OCI-LY7 (cell line): ENCODE measurements around the gene FAM181A. TPM values are rescaled to one million over a fixed set of nuclear protein-coding genes. Genes with fewer than 3 reads are reported as not detected.

Experiments used
- BruUV-seq: library from RNA; stranded (reverse); fragments of 400-500 nt; replicated peaks from 2 replicates; lab custom pipeline; 2021; lab: Mats Ljungman, UMichigan
- CTCF ChIA-PET: fragments of 300-600 bp; sonication (Branson Sonifier 250); formaldehyde crosslinking; loops from one replicate; lab custom pipeline; 2022; ENCODE audit warnings: antibody characterized with exemption; ENCODE audit not compliant: unreplicated experiment; lab: Charles Lee
- POLR2A ChIA-PET: fragments of 300-600 bp; sonication (Branson Sonifier 250); formaldehyde crosslinking; loops from one replicate; lab custom pipeline; 2022; ENCODE audit warnings: antibody characterized with exemption; lab: Charles Lee
- DNase-seq: peaks from one replicate; pipeline ENCODE4 v3.0.0-alpha.2; 2015; ENCODE audit warnings: low spot score
- H2AFZ ChIP-seq: fragments of 200-600 bp; sonication (generic), shearing (Covaris generic); 2 replicates; pipeline ENCODE4 v1.6.1; 2014; ENCODE audit warnings: mild to moderate bottlenecking, antibody characterized with exemption, low read length, moderate library complexity
- H3K27ac ChIP-seq: fragments of 200-600 bp; sonication (generic); 2 replicates; pipeline ENCODE4 v1.5.1; 2014; ENCODE audit warnings: mixed run types, low read depth, mild to moderate bottlenecking, moderate library complexity, low read length, inconsistent platforms; ENCODE audit not compliant: poor library complexity, severe bottlenecking
- H3K36me3 ChIP-seq: fragments of 200-600 bp; sonication (generic); 2 replicates; pipeline ENCODE4 v1.6.1; 2014; ENCODE audit warnings: mild to moderate bottlenecking, antibody characterized with exemption, low read length, moderate library complexity, mixed read lengths; ENCODE audit not compliant: insufficient read depth
- H3K4me1 ChIP-seq: fragments of 200-600 bp; sonication (generic); 2 replicates; pipeline ENCODE4 v1.5.1; 2014; ENCODE audit warnings: mild to moderate bottlenecking, low read length; ENCODE audit not compliant: insufficient read depth, poor library complexity, severe bottlenecking
- H3K4me2 ChIP-seq: fragments of 200-600 bp; sonication (generic); 2 replicates; pipeline ENCODE4 v1.6.1; 2014; ENCODE audit warnings: mild to moderate bottlenecking, low read length
- H3K4me3 ChIP-seq: fragments of 200-600 bp; sonication (generic); 2 replicates; pipeline ENCODE4 v1.5.1; 2014; ENCODE audit warnings: mild to moderate bottlenecking, low read depth, low read length; ENCODE audit not compliant: poor library complexity, severe bottlenecking
- H3K79me2 ChIP-seq: fragments of 200-600 bp; sonication (generic); 2 replicates; pipeline ENCODE4 v1.6.1; 2016; ENCODE audit warnings: low read depth, mild to moderate bottlenecking, low read length, moderate library complexity, mixed read lengths; ENCODE audit not compliant: insufficient read depth
- H3K9me2 ChIP-seq: fragments of 200-600 bp; sonication (generic); 2 replicates; pipeline ENCODE4 v1.6.1; 2016; ENCODE audit warnings: mild to moderate bottlenecking, low read length, mixed read lengths; ENCODE audit not compliant: insufficient read depth
- H3K9me3 ChIP-seq: fragments of 200-600 bp; sonication (generic); 2 replicates; pipeline ENCODE4 v1.6.1; 2014; ENCODE audit warnings: mild to moderate bottlenecking, mixed run types, low read length, mixed read lengths
- H4K20me1 ChIP-seq: fragments of 200-600 bp; sonication (generic); 2 replicates; pipeline ENCODE4 v1.6.1; 2014; ENCODE audit warnings: mild to moderate bottlenecking, antibody characterized with exemption, low read length, moderate library complexity, mixed read lengths; ENCODE audit not compliant: insufficient read depth
- EZH2phosphoT487 ChIP-seq: fragments of 200-600 bp; sonication (generic); IDR thresholded peaks from 2 replicates; pipeline ENCODE4 v1.6.1; 2018; ENCODE audit warnings: low read depth, borderline replicate concordance, mild to moderate bottlenecking, mixed run types, antibody characterized with exemption, low read length, moderate library complexity, mixed read lengths
- intact Hi-C: fragments of 100-400 bp; cut with micrococcal nuclease; formaldehyde crosslinking; loops from one replicate; pipeline ENCODE4 v1.10.0; 2022; ENCODE audit not compliant: unreplicated experiment
- total RNA-seq, 2 experiments: library from RNA; depleted of rRNA in 1 of 2; stranded (reverse); fragments of >200 nt in 1 of 2; shearing (Covaris generic) in 1 of 2; gene quantifications; 2 replicates each; pipeline ENCODE4 v1.2.3, GENCODE V29; 2014 to 2022
- TF ChIP-seq, protein P1 (sequence below): fragments of 200-600 bp; sonication (generic); conservative IDR thresholded peaks from 2 replicates; pipeline ENCODE4 v1.5.1; 2014; ENCODE audit warnings: mild to moderate bottlenecking, antibody characterized with exemption, low read length, moderate library complexity, mixed read lengths

FAM181A gene
- total RNA-seq, 2 experiments from 2014 or later = not detected

DNA sequence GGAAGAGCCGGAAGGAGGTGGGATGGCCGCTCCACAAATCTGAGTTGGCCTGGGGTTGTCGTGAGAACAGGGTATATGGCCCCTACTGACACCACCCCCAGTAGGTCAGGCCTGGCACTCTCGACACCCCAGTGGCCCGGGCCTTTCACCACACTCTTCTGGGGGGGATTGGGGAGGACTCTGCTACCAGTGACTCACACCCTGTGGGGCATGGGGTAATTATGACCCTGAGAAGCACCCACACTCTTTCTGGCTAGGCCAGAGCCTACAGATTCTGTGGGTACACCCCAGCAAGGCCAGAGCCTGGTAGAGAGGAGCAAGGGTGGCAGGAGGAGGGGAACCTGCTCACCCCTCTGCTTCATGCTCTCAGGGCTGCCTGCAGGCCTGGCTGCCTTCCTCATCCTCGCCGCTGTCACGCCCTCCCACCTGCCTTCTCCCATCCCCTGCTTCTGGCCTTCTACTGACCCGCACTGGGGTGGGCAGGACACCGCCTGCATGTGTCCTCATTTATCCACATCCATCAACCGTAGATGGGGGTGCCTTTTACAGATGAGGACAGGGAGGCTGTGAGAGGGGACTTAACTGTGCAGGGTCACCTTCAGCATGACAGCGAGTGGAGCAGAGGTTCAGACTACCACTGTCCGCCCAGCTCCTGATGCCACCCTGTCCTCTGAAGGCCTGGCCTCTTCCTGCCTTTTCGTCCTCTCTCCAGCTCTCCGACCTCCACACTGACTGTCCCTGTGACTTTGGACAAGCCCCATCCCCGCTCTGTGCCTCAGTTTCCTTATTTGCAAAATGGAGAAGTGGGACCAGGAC lies 30.8 kb downstream of the FAM181A start:
- no peaks in the 10 kb centered on the region; the same call in 1 of the 2 replicates for H3K79me2 ChIP-seq
- peaks cover 2% of the 10 kb centered on the region; the same call in 1 of the 2 replicates for H3K36me3 ChIP-seq
- H3K4me2 ChIP-seq = peak overlapping the region; percentile 95
- no peaks in the 10 kb centered on the region for H3K9me2 ChIP-seq
- CTCF ChIA-PET = interaction anchor here (0.5 to 1.2 kb wide), 2 partner anchors 12 to 13 kb away, joined by 3 read pairs; no protein-coding TSS in a partner anchor
- POLR2A ChIA-PET = interaction anchor here (0.7 to 6.3 kb wide), 6 partner anchors 10 to 1215 kb away, joined by 3 to 70 read pairs (median 10); partner anchors contain the start of genes ASB2, DDX24 and IFI27L1
- intact Hi-C loops = loop anchor here (10.0 kb wide), 2 partner anchors 1197 to 1707 kb away; partner anchors contain the start of gene DICER1
- no TSS peak for BruUV-seq
- no peaks in the 10 kb centered on the region for H3K9me3 ChIP-seq
- no peak for DNase-seq
- peaks cover 100% of the 10 kb centered on the region for H3K4me1 ChIP-seq
- H2AFZ ChIP-seq = no peak overlapping the region
- no peak overlapping the region for H3K4me3 ChIP-seq
- peak overlapping the region; percentile 92 for H3K27ac ChIP-seq
- H4K20me1 ChIP-seq = no peaks in the 10 kb centered on the region
- no peak for TF ChIP-seq EZH2phosphoT487
- TF ChIP-seq, protein P1, sequence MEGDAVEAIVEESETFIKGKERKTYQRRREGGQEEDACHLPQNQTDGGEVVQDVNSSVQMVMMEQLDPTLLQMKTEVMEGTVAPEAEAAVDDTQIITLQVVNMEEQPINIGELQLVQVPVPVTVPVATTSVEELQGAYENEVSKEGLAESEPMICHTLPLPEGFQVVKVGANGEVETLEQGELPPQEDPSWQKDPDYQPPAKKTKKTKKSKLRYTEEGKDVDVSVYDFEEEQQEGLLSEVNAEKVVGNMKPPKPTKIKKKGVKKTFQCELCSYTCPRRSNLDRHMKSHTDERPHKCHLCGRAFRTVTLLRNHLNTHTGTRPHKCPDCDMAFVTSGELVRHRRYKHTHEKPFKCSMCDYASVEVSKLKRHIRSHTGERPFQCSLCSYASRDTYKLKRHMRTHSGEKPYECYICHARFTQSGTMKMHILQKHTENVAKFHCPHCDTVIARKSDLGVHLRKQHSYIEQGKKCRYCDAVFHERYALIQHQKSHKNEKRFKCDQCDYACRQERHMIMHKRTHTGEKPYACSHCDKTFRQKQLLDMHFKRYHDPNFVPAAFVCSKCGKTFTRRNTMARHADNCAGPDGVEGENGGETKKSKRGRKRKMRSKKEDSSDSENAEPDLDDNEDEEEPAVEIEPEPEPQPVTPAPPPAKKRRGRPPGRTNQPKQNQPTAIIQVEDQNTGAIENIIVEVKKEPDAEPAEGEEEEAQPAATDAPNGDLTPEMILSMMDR = no peak

DNA sequence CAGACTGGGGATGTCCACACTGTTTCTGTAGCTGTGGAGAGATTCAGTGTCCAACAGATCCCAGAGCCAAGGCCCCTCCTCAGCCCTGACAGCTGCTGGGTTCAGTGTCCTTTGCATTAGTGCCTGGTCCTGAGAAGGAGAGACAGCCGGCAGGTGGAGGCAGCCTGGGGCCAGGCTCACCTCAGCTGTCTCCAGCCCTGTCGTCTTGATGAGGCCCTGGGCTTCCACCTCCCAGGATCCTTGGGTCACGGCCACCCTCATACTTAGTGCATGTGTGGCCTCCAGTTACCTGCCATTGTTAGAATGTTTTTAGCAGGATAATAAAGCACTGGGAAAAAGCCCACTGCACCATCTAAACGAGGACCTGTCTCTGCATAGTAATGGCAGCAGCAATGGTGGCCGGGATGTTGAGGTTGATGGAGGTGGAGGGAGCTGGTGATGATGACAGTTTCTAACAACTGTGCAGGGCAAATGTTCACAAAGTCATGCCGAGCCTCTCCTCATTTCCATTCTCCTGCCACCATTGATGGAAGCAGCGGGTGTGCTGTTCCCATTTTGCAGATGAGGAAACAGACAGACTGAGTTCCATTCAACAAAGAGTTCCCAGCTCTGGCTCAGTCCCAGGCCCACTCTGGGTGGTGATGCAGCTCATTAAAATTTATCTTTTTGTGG lies 31.6 kb downstream of the FAM181A start:
- no peaks in the 10 kb centered on the region for H3K36me3 ChIP-seq
- POLR2A ChIA-PET = interaction anchor here (1.2 to 6.3 kb wide), 4 partner anchors 10 to 32 kb away, joined by 3 to 70 read pairs (median 12); partner anchors contain the start of gene ASB2
- DNase-seq = peak; percentile 27
- H3K4me1 ChIP-seq = peaks cover 100% of the 10 kb centered on the region
- no peaks in the 10 kb centered on the region; the same call in 1 of the 2 replicates for H3K79me2 ChIP-seq
- no peaks in the 10 kb centered on the region for H3K9me3 ChIP-seq
- TF ChIP-seq, protein P1 = no peak
- TF ChIP-seq EZH2phosphoT487 = no peak
- H3K4me3 ChIP-seq = peak overlapping the region; percentile 51
- peak overlapping the region; percentile 92 for H3K27ac ChIP-seq
- peak overlapping the region; percentile 95 for H3K4me2 ChIP-seq
- H3K9me2 ChIP-seq = no peaks in the 10 kb centered on the region
- H4K20me1 ChIP-seq = no peaks in the 10 kb centered on the region
- TSS peak; percentile 79 for BruUV-seq
- CTCF ChIA-PET = interaction anchor here (1.2 kb wide), 3 partner anchors 8 to 19 kb away, joined by 3 to 4 read pairs (median 3); no protein-coding TSS in a partner anchor
- intact Hi-C loops = loop anchor here (10.0 kb wide), 2 partner anchors 1196 to 1706 kb away; partner anchors contain the start of gene DICER1
- peak overlapping the region; percentile 10; the same call in 1 of the 2 replicates for H2AFZ ChIP-seq
